ENCODE measurements around the gene HDAC2. TPM values are rescaled to one million over a fixed set of nuclear protein-coding genes. Genes with fewer than 3 reads are reported as not detected.
"Not testable (repeated sequence)": the region's sequence is repeated elsewhere in the genome, so short reads cannot be mapped to it uniquely, and the experiment has no call there.

HDAC2 gene
- total RNA-seq, 2 experiments from 2014 or later: 40.5 to 141 TPM

- no peaks in the 10 kb centered on the region for H3K4me1 ChIP-seq (ENCODE audit: insufficient read depth, low read length, poor library complexity, severe bottlenecking)
- intact Hi-C loops (cut with micrococcal nuclease; ENCODE audit: unreplicated experiment): no loop called here
- no peak for DNase-seq (ENCODE audit: low spot score)
- no peaks in the 10 kb centered on the region for H3K79me2 ChIP-seq (ENCODE audit: insufficient read depth, low read depth, low read length)
- no peaks in the 10 kb centered on the region for H4K20me1 ChIP-seq (ENCODE audit: insufficient read depth, low read length)
- H3K27ac ChIP-seq (ENCODE audit: low read depth, low read length, poor library complexity, severe bottlenecking): no peak overlapping the region
- no peaks in the 10 kb centered on the region for H3K9me2 ChIP-seq (ENCODE audit: insufficient read depth, low read length)
- no TSS peak for BruUV-seq (replicated peaks)
- H2AFZ ChIP-seq (ENCODE audit: low read length): no peak overlapping the region
- H3K4me2 ChIP-seq (ENCODE audit: low read length): no peak overlapping the region
- ChIA-PET POLR2A (interaction anchor here (1.2 kb wide), 1 partner anchor 10 kb away, joined by 4 read pairs; no protein-coding TSS in a partner anchor), CTCF (ENCODE audit: unreplicated experiment) (no interaction called here)
- H3K9me3 ChIP-seq (ENCODE audit: low read length): 0 out of 2 replicates have a peak, but pooled peaks cover 6% of the 10 kb centered on the region
- peaks cover 32% of the 10 kb centered on the region for H3K36me3 ChIP-seq (ENCODE audit: insufficient read depth, low read length)
- TF ChIP-seq EZH2phosphoT487 (IDR thresholded peaks at IDR 0.05; ENCODE audit: borderline replicate concordance, low read depth, low read length): no peak
- no peak for TF ChIP-seq CTCF (conservative IDR thresholded peaks at IDR 0.05; ENCODE audit: low read length)
- no peak overlapping the region for H3K4me3 ChIP-seq (ENCODE audit: low read depth, low read length, poor library complexity, severe bottlenecking)
These were observed 36.8 kb downstream of the HDAC2 start for GRCh38 chr6:113934101-113934500.

- H3K9me3 ChIP-seq (ENCODE audit: low read length); H2AFZ ChIP-seq (ENCODE audit: low read length); intact Hi-C loops (cut with micrococcal nuclease; ENCODE audit: unreplicated experiment); CTCF ChIA-PET (ENCODE audit: unreplicated experiment); H3K4me1 ChIP-seq (ENCODE audit: insufficient read depth, low read length, poor library complexity, severe bottlenecking); H4K20me1 ChIP-seq (ENCODE audit: insufficient read depth, low read length); H3K4me3 ChIP-seq (ENCODE audit: low read depth, low read length, poor library complexity, severe bottlenecking); DNase-seq (ENCODE audit: low spot score); H3K27ac ChIP-seq (ENCODE audit: low read depth, low read length, poor library complexity, severe bottlenecking); BruUV-seq (replicated peaks); H3K79me2 ChIP-seq (ENCODE audit: insufficient read depth, low read depth, low read length); POLR2A ChIA-PET; H3K4me2 ChIP-seq (ENCODE audit: low read length); H3K9me2 ChIP-seq (ENCODE audit: insufficient read depth, low read length): not testable (repeated sequence)
- H3K36me3 ChIP-seq (ENCODE audit: insufficient read depth, low read length): peaks cover 19% of the 10 kb centered on the region
These were observed 39.0 kb downstream of the HDAC2 start for GRCh38 chr6:113931907-113932306.

- Histone ChIP-seq H2AFZ (ENCODE audit: low read length) (no peak overlapping the region), H3K4me3 (ENCODE audit: low read depth, low read length, poor library complexity, severe bottlenecking) (no peak overlapping the region), H4K20me1 (ENCODE audit: insufficient read depth, low read length) (no peaks in the 10 kb centered on the region), H3K4me2 (ENCODE audit: low read length) (no peak overlapping the region), H3K9me3 (ENCODE audit: low read length) (0 out of 2 replicates have a peak, but pooled peaks cover 6% of the 10 kb centered on the region), H3K27ac (ENCODE audit: low read depth, low read length, poor library complexity, severe bottlenecking) (no peak overlapping the region), H3K79me2 (ENCODE audit: insufficient read depth, low read depth, low read length) (no peaks in the 10 kb centered on the region), H3K9me2 (ENCODE audit: insufficient read depth, low read length) (no peaks in the 10 kb centered on the region), H3K36me3 (ENCODE audit: insufficient read depth, low read length) (peaks cover 12% of the 10 kb centered on the region; the same call in 1 of the 2 replicates), H3K4me1 (ENCODE audit: insufficient read depth, low read length, poor library complexity, severe bottlenecking) (no peaks in the 10 kb centered on the region)
- TF ChIP-seq EZH2phosphoT487 (IDR thresholded peaks at IDR 0.05; ENCODE audit: borderline replicate concordance, low read depth, low read length) (no peak), CTCF (conservative IDR thresholded peaks at IDR 0.05; ENCODE audit: low read length) (no peak)
- intact Hi-C loops (cut with micrococcal nuclease; ENCODE audit: unreplicated experiment): no loop called here
- ChIA-PET POLR2A (no interaction called here), CTCF (ENCODE audit: unreplicated experiment) (no interaction called here)
- no peak for DNase-seq (ENCODE audit: low spot score)
- no TSS peak for BruUV-seq (replicated peaks)
These were observed 40.8 kb downstream of the HDAC2 start for GRCh38 chr6:113930183-113930582.

Data from OCI-LY7 (cell line).